GM18498 (cell line): ENCODE results near the gene WRNIP1.

Source experiments
- ATAC-seq: cut with Tn5 transposase; IDR thresholded peaks from one replicate; pipeline ENCODE4 v1.9.1; 2021; ENCODE audit warnings: mild to moderate bottlenecking, moderate library complexity; ENCODE audit not compliant: unreplicated experiment

The WRNIP1 gene

DNA sequence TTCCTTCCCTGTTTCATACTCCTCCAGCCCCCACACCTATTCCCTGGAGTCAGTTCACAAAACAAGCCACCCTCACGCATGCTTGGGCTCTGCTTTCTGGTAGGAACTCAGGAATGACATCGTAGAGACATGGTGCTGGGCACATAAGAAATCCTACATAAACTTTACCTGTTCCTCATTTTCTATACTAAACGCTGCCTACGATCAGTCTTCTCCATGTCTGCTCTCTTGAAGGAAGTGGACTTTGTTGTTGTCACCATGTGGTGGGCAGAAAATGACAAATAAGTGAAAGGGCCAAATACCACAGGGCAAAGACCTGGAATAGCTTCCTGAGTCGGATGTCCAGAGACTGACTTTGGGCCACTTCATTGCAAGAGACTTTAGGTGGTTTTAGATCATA lies 24.6 kb upstream of the WRNIP1 start:
- ATAC-seq, result no peak

DNA sequence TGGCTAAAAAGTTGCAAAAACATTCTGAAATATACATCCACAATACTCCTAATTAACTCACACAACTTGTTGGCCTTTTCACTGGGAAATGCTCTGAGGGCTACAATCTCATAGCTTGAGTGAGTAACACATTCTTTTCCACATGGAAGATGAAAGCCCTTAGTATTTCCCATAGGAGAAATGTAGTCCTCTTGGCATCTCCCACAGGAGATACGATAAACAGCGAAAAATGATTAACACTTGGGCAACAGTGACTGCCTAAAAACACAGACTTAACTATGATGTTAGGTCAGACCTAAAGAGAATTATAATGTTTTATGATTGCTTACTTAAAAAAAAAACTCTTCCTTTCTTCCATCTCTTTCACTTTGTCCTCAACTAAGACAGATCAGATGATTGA lies 23.4 kb upstream of the WRNIP1 start:
- no peak for ATAC-seq

DNA sequence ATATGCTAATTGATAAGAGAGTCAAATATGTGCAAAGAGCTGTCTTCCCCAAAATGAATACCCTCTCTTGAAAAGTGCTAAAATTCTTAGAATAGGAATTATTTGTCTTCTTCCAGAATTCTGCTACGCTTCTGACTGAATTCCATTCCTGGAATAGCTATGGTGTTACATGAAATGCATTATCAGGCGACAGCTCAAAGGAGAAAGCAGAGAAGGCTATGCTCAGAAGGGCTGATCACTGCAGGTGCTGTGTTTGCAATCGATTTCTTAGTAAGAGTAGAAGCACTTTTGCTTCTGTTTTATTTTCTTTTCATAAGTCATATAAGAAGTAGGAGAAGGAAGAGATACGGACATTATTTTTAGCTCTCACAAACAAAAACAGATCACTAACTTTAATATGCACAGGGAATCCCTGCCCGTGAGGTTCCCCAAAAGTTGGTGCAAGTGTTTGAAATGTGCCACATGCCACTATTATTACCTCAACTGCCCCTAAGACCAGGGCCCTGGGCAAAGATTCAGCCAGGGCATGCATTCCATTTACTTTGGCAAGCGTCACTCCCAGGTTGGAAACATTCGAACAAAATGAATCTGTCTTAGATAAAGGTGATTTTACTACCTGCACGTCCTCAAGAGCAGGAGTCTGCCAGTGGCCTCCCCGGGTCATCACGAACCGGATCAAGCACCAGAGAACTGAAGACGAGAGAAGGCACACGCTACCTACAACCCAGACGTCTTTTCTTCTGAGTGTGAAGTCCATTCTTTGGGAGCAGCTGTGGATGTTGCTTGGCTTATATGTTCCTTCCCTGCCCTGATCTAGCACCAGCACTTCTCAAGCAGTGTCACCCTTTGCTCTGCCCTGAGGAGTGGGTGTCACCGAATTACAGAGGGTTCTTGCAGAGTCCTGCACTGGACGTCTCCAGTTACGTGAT lies 21.6 kb upstream of the WRNIP1 start:
- ATAC-seq, result no peak

GRCh38 chr6:2744209-2744771 lies 20.9 kb upstream of the WRNIP1 start:
- no peak for ATAC-seq

GRCh38 chr6:2744778-2745177 lies 20.4 kb upstream of the WRNIP1 start:
- no peak for ATAC-seq

- no peak for ATAC-seq
These were observed 19.9 kb upstream of the WRNIP1 start for GRCh38 chr6:2745246-2745645.

GRCh38 chr6:2746557-2747061 lies 18.6 kb upstream of the WRNIP1 start:
- no peak for ATAC-seq

DNA sequence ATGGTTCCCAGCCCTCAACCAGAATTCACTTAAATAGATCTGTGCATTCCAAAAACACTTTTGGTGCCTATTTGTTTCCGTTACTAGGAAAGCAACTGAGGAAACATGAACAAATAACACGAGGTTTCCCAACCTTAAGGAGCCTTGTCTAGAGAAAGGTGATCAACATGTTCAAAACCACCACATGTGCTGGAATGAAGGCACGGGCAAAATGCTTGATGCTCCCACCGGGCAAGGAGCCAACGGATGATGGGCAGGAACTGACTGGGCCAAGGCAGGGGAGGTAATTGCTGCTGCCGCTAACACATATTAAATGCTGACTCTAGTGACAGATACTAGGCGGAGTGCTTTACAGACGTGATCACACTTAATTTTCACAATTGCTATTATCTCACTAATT lies 17.0 kb upstream of the WRNIP1 start:
- ATAC-seq, result no peak

GRCh38 chr6:2749969-2750600 lies 15.1 kb upstream of the WRNIP1 start:
- ATAC-seq, result no peak

- ATAC-seq, result no peak
These were observed 14.4 kb upstream of the WRNIP1 start, which contains the start of gene MYLK4 for GRCh38 chr6:2750832-2751231. TSS of gene MYLK4 (minus strand) at chr6:2750922. CDS start at chr6:2749294, 1,628 bp downstream.

- ATAC-seq, result no peak
These were observed 13.3 kb upstream of the WRNIP1 start for GRCh38 chr6:2751871-2752270.

DNA sequence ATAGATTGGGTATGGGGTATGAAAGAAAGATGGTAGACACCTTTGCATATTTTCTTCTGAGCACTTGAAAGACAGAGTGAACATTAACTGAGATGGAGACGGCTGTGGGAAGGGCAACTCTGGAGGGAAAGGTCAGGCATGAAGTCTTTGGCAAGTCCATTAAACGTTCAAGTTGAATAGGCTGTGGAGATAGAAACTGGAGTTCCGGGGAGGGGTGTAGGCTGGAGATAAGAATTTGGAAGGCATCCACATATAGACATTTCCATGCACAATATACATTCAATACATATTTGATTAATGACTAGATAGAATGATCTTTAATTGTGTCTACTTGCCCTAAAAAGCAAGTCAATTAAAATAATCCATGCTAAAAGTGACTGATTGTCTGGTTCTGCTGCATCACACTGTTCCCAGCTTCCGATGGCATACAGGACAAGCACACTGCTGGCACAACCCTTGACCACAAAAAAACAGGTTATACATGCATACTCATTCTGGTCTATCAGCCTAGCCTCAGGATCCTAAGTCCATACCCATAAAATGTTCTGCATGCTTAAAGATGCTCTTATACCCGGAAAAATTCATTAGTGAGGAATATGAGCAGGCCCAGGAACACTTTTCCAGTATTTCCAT lies 12.6 kb upstream of the WRNIP1 start:
- ATAC-seq, result no peak

GRCh38 chr6:2753110-2753489 lies 12.1 kb upstream of the WRNIP1 start:
- ATAC-seq, result no peak

GRCh38 chr6:2753743-2754142 lies 11.4 kb upstream of the WRNIP1 start:
- ATAC-seq, result no peak

- ATAC-seq, result no peak
These were observed 10.8 kb upstream of the WRNIP1 start for GRCh38 chr6:2754393-2754792.

DNA sequence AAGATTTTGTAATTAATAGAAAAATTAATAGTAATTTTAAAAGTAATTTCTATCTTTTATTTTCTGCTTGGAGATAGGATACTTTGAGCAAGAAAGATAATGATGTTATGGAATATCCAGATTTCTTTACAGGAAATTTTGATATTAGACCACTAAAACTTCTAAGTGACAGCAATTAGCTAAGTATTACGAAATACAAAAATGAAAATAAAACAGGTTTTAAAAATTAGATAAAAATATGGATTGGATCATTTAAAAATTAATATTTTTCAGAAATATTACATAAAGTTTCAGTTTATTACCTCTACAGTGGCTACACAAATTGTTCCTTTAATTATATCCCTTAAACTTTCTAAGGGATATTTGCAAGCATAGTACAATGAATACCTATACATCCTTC lies 10.3 kb upstream of the WRNIP1 start:
- ATAC-seq, result no peak

DNA sequence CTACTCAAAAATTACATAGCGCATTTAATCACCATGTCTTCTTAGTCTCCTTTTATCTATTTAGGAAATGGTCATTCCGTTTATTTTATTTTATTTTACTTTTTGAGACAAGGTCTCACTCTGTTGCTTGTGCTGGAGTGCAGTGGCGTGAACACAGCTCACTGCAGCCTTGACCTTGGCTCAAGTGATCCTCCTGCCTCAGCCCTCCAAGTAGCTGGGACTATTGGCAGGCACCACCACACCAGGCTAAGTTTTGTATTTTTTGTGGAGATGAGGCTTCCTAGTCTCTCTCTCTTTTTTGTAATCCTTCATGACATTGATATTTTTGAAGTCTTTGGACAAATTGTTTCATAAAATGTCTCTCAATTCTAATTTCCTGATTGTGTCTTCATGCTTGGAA lies 9.7 kb upstream of the WRNIP1 start:
- ATAC-seq, result no peak

DNA sequence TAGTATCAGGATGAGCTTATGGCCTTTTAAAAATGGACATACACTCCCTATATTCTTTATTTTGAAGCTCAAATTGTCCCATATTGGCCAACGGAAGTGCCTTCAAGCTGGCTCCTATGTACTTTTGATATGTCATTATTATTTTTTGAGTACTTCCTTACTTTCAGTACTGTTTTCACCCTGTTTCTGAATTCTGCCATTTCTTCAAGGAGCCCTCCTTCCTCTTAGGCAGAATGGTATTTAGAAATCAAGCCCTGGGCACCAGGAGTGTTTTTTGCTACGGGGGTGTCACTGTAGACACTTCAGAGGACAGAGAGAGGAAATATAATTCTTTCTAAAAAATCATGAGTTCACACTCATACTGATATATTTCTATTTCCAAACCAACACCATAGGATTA lies 9.0 kb upstream of the WRNIP1 start:
- no peak for ATAC-seq

DNA sequence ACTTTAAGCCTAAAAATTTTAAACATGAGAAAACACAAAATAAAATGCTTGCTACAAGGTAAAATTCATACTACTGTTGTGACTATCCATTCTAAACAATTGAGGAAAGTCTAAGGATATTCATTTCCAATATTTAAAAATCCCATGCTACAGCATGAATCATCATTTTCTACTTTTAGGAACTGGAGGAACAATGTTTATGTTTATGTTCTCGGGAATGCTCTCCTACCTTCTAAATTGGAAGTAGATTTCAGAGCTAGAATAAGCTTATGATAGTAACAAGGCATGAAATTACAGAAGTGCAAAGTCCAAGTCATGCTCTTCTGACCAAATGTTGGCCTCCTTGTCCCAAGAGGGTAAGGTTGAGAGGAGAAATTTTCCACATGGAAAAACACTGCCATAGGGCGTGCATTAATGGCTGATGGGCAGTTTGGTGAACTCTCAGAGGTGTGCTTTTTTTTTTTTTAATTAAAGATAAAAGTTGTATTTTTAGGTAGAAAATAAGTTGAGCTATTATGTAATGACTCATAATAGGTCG lies 8.4 kb upstream of the WRNIP1 start:
- no peak for ATAC-seq

DNA sequence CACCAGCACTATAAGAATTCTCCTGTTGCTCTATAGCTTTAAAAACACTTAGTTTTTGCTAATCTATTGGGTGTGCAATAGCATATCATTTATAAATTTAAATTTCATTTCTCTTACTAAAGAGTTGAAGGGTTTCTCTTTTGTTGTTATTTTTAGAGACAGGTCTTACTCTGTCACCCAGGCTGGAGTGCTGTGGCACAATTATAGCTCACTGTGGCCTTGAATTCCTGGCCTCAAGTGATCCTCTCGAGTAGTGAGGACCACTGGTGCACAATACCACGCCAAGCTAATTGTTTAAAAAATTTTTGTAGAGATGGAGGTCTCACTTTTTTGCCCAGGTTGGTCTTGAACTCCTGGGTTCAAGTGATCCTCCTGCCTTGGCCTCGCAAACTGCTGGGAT lies 6.2 kb upstream of the WRNIP1 start:
- no peak for ATAC-seq
